ENCODE measurements around the gene MMP15.

MMP15 gene

GRCh38 chr16:58018803-58019202, 6.8 kb upstream of the MMP15 start:
- DNase-seq (ENCODE audit: low read depth), result no peak
- no peak overlapping the region for H3K4me3 ChIP-seq (ENCODE audit: low read depth, low read length)
- TF ChIP-seq CTCF (IDR thresholded peaks at IDR 0.05; ENCODE audit: control insufficient read depth, extremely low read depth, insufficient read depth), result no peak

DNA sequence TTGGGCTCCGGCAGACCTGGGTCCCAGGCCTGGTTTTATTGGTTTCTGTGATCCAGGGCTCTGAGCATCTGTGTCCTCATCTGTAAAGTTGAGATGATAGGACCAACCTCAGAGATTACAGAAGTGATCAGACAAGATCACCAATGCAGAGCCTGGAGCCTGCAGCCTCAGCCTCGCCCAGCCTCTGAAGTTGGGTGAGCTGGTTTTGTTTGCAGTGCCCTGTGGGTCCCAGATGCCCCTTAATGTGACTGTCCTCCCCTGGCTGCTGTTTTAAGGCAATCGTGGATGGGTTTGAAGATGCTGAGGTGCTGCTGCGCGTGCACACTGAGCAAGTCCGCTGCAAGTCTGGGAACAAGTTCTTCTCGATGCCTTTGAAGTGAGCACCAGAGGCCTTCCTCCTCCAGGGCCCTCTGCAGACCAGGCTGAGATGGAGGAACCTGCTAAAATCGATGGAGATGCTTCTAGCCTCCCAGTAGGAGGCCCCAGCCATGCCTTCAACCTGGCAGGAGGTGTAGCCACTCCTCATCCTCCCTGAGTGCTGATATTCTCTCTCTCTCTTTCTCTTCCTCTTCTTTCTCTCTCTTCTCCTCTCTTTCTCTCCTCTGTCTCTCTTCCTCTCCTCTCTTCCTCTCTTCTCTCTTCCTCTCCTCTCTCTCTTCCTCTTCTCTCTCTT, 5.6 kb upstream of the MMP15 start:
- DNase-seq (ENCODE audit: low read depth), result no peak
- TF ChIP-seq CTCF (IDR thresholded peaks at IDR 0.05; ENCODE audit: control insufficient read depth, extremely low read depth, insufficient read depth), result no peak
- no peak overlapping the region for H3K4me3 ChIP-seq (ENCODE audit: low read depth, low read length)

DNA sequence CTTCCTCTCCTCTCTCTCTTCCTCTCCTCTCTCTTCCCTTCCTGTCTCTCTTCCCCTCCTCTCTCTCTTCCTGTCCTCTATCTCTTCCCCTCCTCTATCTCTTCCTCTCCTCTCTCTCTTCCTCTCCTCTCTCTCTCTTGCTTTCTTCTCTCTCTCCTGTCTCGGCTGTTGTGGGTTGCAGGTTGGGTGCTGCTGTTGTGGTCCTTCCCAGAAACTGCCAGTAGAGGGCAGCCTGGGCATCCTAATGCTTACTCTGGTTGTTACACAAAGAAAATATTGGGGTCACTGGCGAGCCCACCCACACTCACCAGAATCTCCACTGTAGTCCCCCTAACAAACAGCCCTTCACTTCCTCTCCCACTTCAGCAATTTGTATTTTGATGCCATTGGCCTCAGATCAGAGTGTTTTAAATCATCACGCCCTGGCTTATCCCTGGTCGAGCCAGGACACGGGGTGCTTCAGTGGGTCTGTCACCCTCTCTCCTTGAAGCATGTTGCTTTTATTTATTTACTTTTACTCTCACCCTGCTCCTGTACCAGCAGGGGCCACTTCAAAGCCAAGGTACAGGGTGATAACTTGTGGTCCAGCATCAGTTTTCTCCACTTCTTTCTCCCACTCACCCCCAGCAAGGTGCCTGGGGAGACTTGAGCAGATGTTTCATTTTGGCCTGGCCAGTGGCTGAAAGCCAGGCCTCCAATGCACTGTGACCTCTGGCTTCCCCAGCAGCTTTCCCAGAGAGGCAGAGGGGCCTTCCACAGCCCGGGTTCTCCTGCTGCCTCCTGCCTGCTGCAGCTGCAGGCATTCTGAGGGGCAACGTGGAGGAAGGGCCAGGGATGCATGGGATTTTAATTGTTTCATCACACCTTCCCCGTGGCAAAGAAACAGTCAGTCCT, 4.7 kb upstream of the MMP15 start:
- peak; percentile 93 for TF ChIP-seq CTCF (IDR thresholded peaks at IDR 0.05; ENCODE audit: control insufficient read depth, extremely low read depth, insufficient read depth)
- no peak overlapping the region for H3K4me3 ChIP-seq (ENCODE audit: low read depth, low read length)
- DNase-seq (ENCODE audit: low read depth), result no peak

DNA sequence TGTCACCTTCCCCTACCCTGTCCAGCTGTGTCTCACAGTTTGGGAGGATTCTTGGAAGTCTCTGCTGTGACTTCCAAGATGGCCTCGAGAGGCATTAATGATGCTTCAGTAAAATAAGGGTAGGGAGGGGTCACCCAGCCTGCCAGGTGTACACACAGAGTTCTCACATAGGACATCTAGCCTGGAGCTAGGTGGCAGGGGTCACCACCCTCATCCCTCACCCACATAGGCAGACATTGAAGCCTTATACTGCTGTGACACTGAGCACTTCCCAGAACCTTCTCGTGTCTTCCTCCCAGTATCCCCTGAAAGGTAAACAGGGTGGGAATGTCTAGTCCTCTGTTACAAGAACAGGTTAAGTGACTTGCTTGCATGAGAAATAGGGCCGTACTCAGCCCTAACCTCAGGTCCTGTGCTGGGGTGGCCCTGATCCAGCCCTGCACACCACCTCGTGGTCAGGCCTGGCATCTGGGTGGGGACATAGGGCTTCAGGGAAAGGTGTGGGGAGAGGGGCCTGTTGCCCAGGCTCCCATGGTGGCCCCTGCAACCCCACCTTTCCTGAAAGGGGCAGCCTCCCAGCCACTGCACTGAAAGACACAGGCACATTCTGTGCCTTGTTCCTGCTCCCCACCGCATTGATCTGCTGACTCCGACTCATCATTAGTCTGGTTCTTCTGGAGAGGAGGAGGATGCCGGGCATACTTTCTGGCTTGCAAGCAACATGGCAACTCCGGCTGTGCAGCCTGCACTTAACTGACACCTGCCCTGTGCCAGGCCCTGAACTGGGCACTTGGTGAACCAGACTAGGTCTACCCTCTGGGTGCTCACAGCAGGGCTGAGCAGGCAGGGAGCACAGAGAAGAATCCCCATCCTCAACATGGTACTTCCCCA, 3.6 kb upstream of the MMP15 start:
- no peak for TF ChIP-seq CTCF (IDR thresholded peaks at IDR 0.05; ENCODE audit: control insufficient read depth, extremely low read depth, insufficient read depth)
- DNase-seq (ENCODE audit: low read depth), result no peak
- H3K4me3 ChIP-seq (ENCODE audit: low read depth, low read length), result no peak overlapping the region

- no peak for TF ChIP-seq CTCF (IDR thresholded peaks at IDR 0.05; ENCODE audit: control insufficient read depth, extremely low read depth, insufficient read depth)
- H3K4me3 ChIP-seq (ENCODE audit: low read depth, low read length), result no peak overlapping the region
- peak; percentile 67 for DNase-seq (ENCODE audit: low read depth)
These were observed 2.8 kb upstream of the MMP15 start for GRCh38 chr16:58022601-58023371.
